Measurements from ENCODE around the gene SEMA5A.

SEMA5A gene

DNA sequence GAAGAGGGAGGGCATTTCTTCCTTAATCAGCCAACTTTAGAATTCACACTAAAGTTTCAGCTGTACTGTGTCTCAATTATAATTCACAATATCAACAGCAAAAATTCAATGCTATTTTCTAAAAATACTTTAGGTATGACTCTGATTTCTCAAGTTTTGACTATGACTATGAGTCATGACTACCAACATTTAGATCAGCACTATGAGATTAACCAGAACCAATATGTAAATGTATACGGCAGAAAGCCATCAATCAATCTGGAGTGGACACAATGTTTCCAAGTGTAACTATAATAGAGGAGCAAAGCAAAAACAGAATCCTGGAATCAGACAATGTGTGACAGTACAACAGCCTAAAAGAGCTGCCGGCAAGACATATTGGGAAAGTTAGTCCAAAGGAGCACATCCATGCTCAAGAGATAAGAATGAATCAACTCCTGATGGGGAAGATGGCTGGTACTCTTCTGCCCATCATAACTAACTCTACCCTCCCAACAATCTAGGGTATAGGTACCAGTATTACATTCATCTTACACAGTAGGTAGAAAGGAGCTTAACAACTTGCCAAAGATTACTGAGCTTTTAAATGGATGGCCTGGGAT, 294.4 kb downstream of the SEMA5A start:
- DNase-seq: no peak

DNA sequence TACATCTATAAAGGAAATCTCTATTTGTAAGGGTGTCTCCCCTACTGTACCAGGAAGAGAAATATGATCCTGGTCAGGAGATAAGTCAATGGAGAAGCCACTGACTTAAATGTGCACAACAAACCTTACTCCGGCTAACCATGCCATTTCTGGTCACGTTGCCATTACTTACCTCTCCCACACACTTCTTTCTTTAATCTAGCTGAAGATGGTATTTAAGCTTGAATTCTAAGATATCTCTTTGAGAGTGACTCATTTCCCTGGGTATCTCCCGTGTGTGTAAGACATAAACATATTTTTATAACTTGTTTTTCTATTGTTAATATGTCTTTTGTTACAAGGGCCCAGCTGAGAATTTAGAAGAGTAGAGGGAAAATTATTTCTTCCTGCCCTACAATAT, 296.6 kb downstream of the SEMA5A start:
- no peak for DNase-seq

DNA sequence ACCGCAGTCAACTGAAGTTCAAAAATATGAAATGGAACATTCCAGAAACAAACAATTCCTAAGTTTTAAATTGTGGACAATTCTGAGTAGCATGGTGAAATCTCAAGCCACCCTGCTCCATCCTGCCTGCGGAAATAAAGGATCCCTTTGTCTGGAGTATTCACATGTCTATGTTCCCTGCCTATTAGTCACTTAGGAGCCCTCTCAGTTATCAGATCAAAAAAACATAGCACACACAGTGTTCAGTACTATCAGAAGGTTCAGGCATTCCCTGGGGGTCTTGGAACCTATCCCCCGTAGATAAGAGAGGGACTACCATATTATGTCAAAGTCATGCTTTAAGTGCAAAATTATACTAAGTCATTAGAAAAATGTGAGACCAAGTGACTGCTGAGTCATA, 300.8 kb downstream of the SEMA5A start:
- DNase-seq: no peak

DNA sequence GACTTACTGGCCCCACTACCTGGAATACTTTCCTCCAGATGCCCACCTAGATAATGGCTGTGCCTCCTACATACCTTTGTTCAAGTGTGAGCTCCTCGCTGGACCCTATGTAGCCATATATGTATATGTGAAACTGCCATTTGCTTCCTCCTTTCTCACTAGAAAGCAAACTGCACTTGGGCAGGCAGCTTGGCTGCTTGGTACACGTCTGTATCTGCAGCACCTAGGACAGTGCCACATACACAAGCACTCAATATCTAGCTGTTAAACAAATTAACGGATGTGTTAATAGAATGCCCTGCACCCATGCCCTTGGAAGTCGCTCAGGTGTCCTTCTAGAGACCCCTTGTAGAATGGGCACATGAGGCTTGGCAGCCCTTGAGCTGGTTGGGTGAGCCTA, 301.5 kb downstream of the SEMA5A start:
- DNase-seq: no peak

DNA sequence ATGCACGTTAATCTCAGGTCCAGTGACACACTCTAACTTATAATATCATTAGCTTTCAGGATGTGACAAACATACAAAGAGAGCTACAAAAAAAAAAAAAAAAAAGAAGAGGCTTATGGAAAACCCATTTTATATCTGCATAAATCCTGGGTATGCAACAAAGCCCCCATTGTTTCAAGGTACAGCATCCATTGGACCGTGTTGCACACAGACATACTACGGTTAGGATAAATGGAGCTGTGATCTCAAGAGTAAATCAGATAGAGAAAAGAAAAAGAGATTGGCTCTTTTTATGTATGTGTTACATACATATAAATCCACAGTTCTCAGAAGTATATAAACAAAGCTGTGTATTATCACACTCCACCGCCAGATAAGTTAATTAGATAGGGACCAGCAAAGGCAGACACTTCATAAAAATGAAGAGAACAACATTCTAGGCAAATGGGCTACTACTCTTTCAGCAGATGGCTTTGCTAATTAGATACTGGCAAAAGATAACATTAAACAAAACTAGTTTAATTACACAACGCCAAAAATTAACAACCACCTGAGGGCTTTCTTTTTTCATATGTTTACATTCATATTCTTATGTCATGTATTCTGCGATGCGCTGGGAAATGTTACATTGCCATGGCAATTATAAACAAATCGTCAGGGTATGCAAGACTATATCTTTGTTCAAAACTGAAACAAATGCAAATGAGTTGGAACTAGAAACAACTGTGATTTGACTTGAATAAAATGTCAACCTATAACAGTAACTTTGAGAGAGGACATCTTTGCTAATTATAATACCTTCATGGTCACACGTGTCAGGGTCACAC, 304.2 kb downstream of the SEMA5A start:
- DNase-seq: no peak

DNA sequence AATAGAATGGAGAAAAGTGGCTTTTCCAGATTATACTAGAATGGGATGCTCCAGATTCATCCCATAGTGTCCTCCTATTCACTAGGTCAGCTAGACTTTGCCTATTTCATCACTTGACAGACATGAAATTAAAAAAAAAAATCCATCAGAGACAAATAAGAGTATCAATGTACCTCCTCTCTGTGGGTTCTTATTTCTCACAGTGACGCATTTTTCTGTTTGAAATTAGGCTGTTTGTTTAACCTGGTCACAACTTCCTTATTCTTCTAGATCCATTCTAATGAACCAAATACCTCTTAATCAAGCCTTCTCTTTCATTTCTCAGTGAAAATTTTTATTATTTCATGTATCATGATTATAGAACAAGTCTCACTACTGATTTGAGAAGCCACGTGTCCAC, 305.4 kb downstream of the SEMA5A start:
- DNase-seq: no peak

DNA sequence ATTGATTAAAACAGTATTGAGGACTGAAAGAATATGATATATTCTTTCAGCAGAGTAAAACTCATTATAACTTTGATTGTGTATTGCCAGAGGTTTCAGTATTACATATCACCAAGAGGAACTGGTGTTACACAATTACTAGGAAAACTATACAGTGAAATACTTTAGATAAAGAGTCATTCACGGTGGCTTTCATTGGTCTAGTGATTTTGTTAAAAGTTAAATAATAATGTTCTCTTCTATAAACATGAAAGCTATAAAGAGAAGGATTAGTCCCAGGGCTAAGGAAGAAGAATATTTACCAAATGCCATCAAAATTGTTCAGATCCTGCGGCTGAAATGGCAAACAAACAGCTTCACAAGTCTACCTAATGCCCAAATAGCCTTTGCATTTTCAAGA, 306.2 kb downstream of the SEMA5A start:
- no peak for DNase-seq

DNA sequence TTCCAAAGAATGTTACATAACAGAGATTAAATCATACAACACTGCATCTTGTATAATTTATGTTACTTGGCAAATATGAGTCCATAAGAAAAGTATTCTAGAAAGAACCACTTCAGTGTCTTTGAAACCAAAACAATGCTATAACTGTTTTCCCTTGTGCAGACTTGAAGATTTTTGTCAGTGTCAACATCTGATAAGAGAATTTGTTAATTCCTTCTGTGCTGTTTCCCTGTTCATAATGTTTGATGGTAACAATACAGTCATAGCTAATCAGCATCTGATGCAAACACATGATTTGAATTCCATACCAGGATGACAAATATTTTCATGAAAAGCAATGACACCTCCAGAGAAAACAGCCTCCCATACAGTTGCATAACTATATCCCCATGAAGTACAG, 306.8 kb downstream of the SEMA5A start:
- DNase-seq: no peak

DNA sequence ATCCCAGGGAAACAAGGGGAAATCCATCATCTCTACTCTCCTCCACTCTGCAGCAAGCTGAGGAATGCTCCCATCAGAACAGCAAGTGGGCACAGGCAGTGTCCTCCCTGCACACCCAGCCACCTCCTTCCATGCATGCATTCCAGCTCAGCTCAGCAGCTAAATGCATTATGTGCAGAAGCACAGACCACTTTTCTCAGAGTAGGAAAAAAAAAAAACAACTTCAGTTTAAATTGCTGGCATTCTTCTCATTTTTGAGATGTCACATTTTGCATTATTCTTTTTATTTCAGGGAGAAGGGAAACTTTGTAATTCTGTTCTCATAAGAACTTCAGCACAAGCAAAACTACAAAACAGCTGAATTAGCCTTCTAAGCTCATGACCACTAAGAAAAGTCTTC, 312.2 kb downstream of the SEMA5A start:
- no peak for DNase-seq

DNA sequence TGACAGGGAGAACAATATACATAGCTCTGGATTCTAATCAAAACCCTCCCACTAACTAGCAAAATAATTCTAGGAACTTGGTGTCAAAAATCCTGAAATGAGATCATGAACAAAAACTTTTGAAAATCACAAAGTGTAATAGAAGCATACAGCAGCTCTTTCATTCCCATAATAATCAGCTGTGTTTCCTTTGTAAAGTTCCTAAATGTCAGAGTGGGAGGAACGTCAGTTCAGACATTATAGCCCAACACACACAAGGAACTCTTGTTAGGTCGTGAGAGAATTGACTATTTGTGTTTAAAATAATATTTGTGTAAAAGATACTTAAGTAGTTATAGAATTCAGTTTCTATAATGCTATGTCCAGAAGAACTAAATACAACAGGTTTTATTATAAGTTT, 312.8 kb downstream of the SEMA5A start:
- no peak for DNase-seq

DNA sequence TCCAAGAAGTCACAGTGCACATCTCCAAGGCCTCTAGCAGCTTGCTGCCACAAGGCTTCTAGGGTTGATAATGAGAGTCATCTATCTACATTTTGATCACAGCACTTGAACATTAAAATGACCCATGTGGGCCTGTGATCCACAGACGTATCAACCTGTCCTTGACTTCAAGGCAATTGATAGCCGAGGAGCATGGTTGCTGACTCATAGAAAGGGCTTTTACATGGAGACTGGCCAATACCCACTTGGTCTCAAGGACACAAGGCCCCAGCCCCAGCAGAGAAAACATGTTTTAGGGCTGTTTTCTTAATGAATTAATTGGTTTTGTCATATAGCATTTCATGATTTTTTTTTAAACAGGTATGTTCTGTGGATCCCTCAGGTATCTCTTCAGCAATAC, 314.0 kb downstream of the SEMA5A start:
- no peak for DNase-seq

DNA sequence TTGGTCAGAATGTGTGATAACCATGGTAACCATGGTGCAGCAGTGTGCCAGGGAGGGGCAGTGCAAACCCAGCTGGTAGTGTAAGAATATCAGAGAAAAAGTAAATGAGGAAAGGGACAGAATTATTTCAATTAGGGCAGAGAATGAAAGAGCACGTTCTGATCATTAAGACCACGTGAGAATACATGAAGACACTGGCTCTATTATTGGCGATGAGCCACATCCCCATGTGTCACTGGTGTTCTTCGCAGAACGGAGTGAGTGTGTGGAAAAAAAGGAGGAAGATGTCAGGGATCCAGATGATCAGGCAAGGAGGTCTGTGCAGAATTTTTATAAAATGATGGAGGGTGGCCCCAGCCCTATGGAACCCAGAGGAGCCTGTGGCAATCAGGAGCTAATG, 315.5 kb downstream of the SEMA5A start:
- DNase-seq: no peak

DNA sequence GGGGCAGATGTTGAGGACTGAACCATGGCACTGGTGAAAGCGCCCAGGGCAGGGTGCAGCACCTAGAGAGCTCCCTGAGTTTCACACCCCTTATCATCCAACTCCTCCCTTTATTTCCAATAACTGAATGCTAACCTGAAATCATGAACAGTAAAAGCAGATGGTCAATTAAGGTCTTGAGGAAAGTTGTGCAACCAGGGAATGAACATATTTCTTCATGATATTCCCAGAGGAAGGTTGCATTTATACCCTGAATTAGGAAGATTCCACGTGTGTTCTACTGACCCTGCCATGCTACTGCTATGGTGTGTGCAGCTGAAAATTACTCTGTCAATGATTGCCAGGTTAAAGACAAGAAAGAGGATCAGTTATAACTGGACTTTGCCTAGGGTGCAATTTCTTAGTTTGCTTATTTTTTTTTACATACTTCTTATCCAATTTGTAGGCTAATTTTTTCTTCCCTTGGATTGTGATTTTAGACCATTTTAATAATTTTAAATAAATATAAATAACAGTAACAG, 319.8 kb downstream of the SEMA5A start:
- DNase-seq: no peak

DNA sequence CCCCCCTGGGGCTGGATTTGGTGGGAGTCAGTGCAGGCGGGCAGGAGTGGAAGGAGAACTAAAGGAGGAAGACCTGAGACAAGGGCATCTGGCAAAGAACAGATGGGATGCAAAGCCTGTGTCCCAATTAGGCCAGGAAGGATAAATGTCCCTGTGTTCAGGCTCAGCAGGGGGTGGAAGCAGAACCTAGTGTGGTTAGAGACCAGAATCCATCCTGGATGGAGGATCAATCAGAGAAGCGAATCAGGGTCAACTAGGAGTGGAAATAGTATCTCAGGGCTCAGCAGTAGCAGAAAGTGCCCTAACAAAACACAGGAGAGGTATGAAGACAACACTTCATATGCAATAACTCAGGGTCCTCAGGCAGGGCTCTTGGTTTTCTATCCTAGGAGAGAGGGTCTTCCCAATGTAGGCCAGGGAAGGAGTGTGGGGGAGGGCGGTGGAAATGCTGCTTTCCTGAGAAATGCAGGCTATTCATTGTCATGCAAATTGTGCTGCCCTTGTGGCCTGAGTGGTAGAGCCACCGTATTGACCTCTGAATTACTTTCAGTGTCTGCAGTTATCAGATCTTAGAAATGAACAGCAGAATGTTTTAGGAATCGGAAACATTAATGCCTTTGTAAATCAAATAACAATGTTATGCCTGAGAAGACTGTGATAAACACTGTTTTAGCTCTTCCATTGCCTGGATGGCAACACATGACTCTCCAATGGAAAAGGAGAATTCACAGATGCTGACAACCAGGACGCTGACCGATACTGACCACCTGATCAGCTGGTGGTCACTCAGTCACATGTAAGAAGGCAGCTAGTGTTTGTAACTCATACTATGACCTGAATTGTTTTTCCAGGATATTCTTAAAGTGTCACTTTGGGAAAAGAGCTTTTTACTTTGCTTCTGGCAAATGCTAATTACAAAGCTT, 323.6 kb downstream of the SEMA5A start:
- DNase-seq: no peak

DNA sequence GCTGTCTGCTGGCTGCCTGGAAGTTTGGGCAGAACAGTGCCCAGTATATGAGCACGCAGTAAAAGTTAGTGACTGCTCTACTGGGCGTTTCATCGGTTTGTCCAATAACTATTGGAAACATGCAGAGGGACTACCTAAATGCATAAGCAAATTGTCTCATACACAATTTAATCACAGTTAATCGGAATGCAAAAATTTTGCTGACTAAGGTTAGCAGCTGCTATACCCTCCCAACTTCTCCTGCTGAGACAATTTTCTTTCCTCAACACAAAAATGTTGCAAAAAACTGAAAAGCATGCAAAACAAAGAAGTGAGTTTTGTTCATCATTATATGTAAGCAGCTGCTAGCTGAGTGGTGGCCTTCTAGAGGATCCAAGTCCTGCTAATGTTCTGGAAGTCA, 327.5 kb downstream of the SEMA5A start:
- DNase-seq: no peak

DNA sequence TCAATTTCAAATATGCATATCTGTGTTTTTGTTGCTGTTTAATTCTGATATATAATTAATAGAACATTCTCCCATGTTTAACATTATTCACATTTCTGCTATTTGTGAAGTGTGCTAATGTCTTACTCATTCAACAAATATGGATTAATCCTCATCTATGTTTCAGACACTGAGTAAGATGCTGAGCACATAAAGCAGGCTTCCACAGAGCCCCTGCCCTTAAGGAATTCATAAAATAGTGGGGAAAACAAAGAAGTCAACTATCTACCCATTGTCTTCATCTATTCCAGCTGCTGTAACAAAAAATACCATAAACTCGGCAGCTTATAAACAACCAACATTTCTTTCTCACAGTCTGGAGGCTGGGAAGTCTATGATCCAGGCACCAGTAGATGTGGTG, 333.3 kb downstream of the SEMA5A start:
- no peak for DNase-seq

DNA sequence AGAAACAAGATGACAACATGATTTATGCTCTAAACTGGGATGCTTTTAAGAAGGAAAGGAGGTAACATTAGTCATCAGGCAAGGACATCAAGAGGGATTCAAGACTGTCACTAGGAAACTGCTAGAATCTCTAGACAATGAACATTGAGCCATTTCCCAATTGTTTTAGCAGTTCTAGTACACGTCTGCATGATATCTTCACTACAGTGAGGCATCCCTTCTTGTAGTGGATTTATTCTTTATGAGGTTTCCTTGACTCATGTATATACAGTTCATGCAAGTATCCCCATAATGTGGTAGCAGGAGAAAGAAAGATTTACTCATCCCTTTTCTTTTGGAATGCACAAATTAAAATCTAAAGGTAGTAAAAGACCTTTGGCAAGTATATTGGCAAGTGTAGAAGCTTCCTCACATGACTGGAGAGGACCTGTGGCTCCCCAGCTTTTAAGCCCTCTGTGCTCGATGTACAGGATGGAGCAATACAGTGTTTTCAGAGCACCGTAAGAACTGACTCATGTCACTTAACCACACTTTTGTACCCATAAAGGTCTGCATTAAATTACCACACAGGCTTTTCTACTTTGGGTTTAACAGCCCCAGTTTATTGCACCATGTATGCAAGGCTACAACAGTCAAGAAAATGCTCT, 335.9 kb downstream of the SEMA5A start:
- no peak for DNase-seq

DNA sequence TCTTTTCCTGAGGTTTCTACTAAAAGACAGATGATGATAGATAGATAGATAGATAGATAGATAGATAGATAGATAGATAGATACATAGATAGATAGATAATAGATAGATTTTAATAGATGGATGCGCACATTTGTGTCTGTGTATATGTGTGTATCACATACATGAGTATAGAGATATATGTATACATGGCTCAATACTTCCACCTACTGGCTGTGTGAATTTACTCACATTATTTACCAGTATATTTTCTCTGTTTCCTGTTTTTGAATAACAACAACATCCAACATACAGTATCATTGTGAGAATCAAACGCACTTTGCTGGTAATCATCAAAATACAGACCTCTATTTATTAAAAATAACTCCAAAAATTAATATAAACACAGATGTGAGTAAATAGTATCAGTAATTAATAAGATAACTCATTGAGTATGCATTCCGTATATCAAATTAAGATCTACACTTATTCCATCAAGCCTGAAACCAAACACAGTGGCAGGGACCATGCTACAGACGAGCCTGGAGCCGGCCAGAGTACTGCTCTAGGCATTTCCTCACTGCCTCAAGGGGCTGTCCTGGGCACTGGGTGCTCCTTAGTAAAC, 338.0 kb downstream of the SEMA5A start:
- DNase-seq: no peak

DNA sequence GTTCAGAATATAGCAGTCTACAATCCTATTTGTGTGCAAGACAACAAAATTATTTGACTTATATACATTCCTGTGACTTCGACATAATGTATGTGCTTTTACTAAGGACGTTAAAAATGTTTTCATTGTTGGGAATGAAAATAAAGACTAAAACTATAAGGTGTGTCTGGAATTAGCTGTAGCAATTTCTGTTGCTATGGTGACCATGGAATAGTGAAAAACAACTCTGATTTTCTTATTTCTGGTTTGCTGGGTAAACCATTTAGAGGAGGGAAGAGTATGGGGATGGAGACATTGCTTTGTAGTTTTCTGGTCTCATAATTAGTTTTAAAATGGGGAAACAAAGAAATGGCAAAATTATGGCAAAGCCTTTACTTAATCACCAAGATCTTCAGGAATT, 343.2 kb downstream of the SEMA5A start:
- no peak for DNase-seq

DNA sequence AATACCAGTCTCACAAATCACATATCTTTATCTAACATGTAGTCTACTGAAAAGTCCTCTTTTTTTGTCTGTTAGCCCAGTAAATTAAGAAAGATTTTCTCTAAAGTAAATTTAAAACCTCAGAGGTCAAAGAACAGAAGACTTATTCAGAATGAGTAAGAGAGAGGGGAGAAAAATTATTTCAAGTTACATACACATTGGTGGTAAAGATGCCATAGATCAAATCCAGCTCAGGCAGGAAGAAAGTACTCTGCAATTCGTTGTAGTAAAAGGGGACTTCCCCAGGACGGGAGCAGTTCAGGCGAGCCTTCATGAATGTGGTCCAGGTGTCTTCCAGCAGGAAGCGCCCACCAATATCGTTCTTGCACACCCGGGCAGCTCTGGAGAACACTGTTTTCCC, 344.1 kb downstream of the SEMA5A start:
- DNase-seq: no peak

DNA sequence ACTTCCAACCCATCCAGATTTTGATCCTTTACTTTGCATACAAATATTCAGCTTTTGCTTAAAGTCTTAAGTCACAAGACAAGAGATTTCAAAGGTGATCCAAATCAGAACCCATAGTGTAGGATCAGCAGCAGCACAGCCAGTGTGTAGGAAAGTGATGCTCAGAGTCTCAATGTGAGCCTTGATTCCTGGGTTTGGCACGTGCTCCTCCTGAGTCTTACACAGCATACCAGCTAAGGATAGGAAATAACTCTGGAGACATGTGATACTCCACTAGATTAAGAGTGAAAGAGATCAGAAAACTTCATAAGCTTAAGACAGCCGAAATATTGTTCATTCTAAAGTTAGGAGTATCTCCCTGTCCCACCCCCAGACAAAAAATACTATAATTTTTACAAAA, 344.9 kb downstream of the SEMA5A start:
- no peak for DNase-seq

DNA sequence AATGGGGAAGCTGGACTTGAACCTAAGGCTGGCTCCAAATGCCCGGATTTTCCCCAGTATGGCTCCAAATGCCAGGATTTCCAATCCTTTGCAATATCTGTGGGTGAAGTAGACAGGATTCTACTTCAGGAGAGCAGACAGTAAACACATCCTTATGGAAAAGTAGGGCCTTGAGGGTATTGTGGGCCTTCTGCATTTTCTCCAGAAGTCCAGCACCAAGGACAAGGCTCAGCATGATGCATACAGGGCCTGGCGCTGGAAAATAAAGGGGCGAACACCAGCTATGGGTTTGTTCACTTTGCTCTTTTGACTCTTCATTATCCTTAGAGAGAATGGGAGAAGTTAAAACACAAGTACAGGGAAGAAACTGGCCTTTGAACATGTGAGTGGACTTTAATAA, 347.5 kb downstream of the SEMA5A start:
- no peak for DNase-seq

DNA sequence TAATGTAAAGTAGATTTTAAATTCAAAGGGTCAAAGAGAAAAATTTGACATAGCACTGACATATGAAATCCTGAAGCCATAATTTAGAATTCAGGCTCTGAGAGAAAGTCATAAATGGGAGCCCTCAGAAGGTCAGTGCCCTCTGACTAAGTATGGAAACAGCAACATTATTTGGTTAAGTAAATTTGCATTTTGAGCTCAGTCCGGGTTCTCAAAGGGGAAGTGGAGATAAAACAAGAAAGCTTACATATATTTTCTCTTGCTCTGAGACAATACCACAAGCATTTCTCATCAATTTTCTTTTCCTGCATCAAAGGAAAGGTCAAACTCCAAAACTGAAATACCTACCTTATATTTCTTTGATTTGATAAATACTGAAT, 348.0 kb downstream of the SEMA5A start:
- DNase-seq: no peak

Measured in CD4-positive, alpha-beta T cell treated with Interleukin-4 for 4 hours (primary cell).